HepG2 (cell line): ENCODE data around the gene CSTPP1. TPM values are rescaled to one million over a fixed set of nuclear protein-coding genes. Genes with fewer than 3 reads are reported as not detected.

Experiments used
- ATAC-seq: fragments of 200-7000 bp; cut with Tn5 transposase; 3 replicates; pipeline ENCODE4 v1.9.1; 2020; ENCODE audit warnings: mild to moderate bottlenecking, moderate library complexity
- BruUV-seq: library from RNA; stranded (reverse); fragments of 400-500 nt; replicated peaks from 2 replicates; lab custom pipeline; 2021; lab: Mats Ljungman, UMichigan
- CTCF ChIA-PET: fragments of 300-600 bp; formaldehyde crosslinking; extraction: SDS; loops from one replicate; lab custom pipeline; 2021; ENCODE audit warnings: low total read pairs, inconsistent platforms, low intra/inter-chr PET ratio; lab: Yijun Ruan, JAX
- POLR2A ChIA-PET: fragments of 350-600 bp; sonication (Branson Sonifier 250); formaldehyde crosslinking; loops from one replicate; lab custom pipeline; 2020; ENCODE audit warnings: antibody characterized with exemption, inconsistent platforms; lab: Yijun Ruan, JAX
- DNase-seq: peaks from one replicate; pipeline ENCODE4 v3.0.0-alpha.2; 2015; ENCODE audit warnings: low spot score
- FAIRE-seq: peaks from 3 replicates; lab custom pipeline; 2011; peaks lifted over from hg19 to GRCh38; lab: Jason Lieb, UNC
- H2AFZ ChIP-seq: one replicate; pipeline ENCODE4 v1.6.1; 2011; ENCODE audit warnings: low read length, inconsistent platforms
- H3K27ac ChIP-seq: fragments of 300-600 bp; 3 replicates; pipeline ENCODE4 v1.8.0; 2011; ENCODE audit warnings: mixed run types, mild to moderate bottlenecking, mixed read lengths, low read length, inconsistent platforms; ENCODE audit not compliant: insufficient read depth; ENCODE audit errors: extremely low read length
- H3K27me3 ChIP-seq, 2 experiments: fragments of 200-600 bp in 1 of 2; 2 replicates in 1 of 2; 3 replicates in 1 of 2; pipeline versions ENCODE4 v1.6.0 to v1.8.0; 2011; ENCODE audit warnings: low read length in 2 of 2, mild to moderate bottlenecking in 2 of 2, moderate library complexity in 2 of 2, inconsistent platforms in 1 of 2; ENCODE audit not compliant: insufficient read depth in 2 of 2, control insufficient read depth in 1 of 2
- H3K36me3 ChIP-seq, 2 experiments: fragments of 200-600 bp in 1 of 2; replicated peaks in 1 of 2; 2 replicates in 1 of 2; 3 replicates in 1 of 2; pipeline versions ENCODE4 v1.5.1 to v1.8.0; 2011; ENCODE audit warnings: low read length in 2 of 2, inconsistent platforms in 1 of 2; ENCODE audit not compliant: insufficient read depth in 2 of 2, control insufficient read depth in 1 of 2
- H3K4me1 ChIP-seq: 2 replicates; pipeline ENCODE4 v1.5.1; 2012; ENCODE audit warnings: low read length, inconsistent platforms; ENCODE audit not compliant: insufficient read depth
- H3K4me2 ChIP-seq: 2 replicates; pipeline ENCODE4 v1.6.0; 2011; ENCODE audit warnings: low read depth, low read length, inconsistent platforms
- H3K4me3 ChIP-seq, 3 experiments: fragments of 200-600 bp in 1 of 3; sonication (generic), shearing (Covaris generic) in 1 of 3; replicated peaks in 1 of 3; 2 replicates each; pipeline ENCODE4 v1.5.1; 2011 to 2016; ENCODE audit warnings: low read length in 3 of 3, inconsistent platforms in 2 of 3, low read depth in 2 of 3, mild to moderate bottlenecking in 2 of 3, control low read depth in 1 of 3, mixed read lengths in 1 of 3; ENCODE audit not compliant: insufficient read depth in 1 of 3
- H3K79me2 ChIP-seq: one replicate; pipeline ENCODE4 v1.6.1; 2011; ENCODE audit warnings: low read length, inconsistent platforms; ENCODE audit not compliant: insufficient read depth
- H3K9ac ChIP-seq: 2 replicates; pipeline ENCODE4 v1.6.0; 2011; ENCODE audit warnings: mild to moderate bottlenecking, low read depth, low read length, inconsistent platforms; ENCODE audit not compliant: insufficient read depth
- H3K9me3 ChIP-seq: 2 replicates; pipeline ENCODE4 v1.5.1; 2012; ENCODE audit warnings: mild to moderate bottlenecking, low read length
- H4K20me1 ChIP-seq: 2 replicates; pipeline ENCODE4 v1.6.0; 2011; ENCODE audit warnings: inconsistent platforms, mild to moderate bottlenecking, low read length, moderate library complexity; ENCODE audit not compliant: insufficient read depth
- ARHGAP35 ChIP-seq: sonication (generic); formaldehyde crosslinking; IDR thresholded peaks from 2 replicates; pipeline ENCODE4 v1.9.0; 2022; ENCODE audit warnings: mild to moderate bottlenecking, inconsistent platforms, moderate library complexity, missing genetic modification reagents, borderline replicate concordance
- CBX1 ChIP-seq: IDR thresholded peaks from one replicate; pipeline ENCODE4 v1.6.1; 2016; ENCODE audit warnings: antibody characterized with exemption, low read depth
- EP300 ChIP-seq, 3 experiments: sonication (generic) in 1 of 3; formaldehyde crosslinking in 1 of 3; IDR thresholded peaks; 2 replicates each; pipeline versions ENCODE4 v1.5.1 to v1.6.1; 2011 to 2020; ENCODE audit warnings: low read depth in 2 of 3, low read length in 2 of 3, borderline replicate concordance in 1 of 3, improper control_type of control experiment in 1 of 3, mild to moderate bottlenecking in 1 of 3, missing genetic modification reagents in 1 of 3, moderate library complexity in 1 of 3
- IRF9 ChIP-seq: sonication (generic); formaldehyde crosslinking; IDR thresholded peaks from 2 replicates; pipeline ENCODE4 v1.8.0; 2022; ENCODE audit warnings: missing genetic modification reagents, mild to moderate bottlenecking, borderline replicate concordance
- KLF15 ChIP-seq: sonication (generic); formaldehyde crosslinking; IDR thresholded peaks from 2 replicates; pipeline ENCODE4 v1.8.1; 2023; ENCODE audit warnings: borderline replicate concordance, mild to moderate bottlenecking, inconsistent platforms, missing genetic modification reagents, mixed read lengths
- KLF16 ChIP-seq, 2 experiments: sonication (generic) in 1 of 2; formaldehyde crosslinking in 1 of 2; IDR thresholded peaks; 2 replicates each; pipeline versions ENCODE4 v1.6.1 to v1.8.0; 2016 to 2023; ENCODE audit warnings: missing genetic modification reagents in 2 of 2, missing compliant biosample characterization in 1 of 2
- MAFF ChIP-seq: IDR thresholded peaks from 2 replicates; pipeline ENCODE4 v1.6.1; 2011; ENCODE audit warnings: low read depth, low read length, improper control_type of control experiment
- MAFK ChIP-seq, 2 experiments: IDR thresholded peaks in 1 of 2; conservative IDR thresholded peaks in 1 of 2; 2 replicates each; pipeline ENCODE4 v1.6.1; 2011; ENCODE audit warnings: improper control_type of control experiment in 2 of 2, low read length in 2 of 2
- NFE2L2 ChIP-seq: fragments of 150-350 bp; IDR thresholded peaks from 2 replicates; pipeline ENCODE4 v1.6.1; 2014; ENCODE audit warnings: low read length
- RELA ChIP-seq: sonication (generic); formaldehyde crosslinking; IDR thresholded peaks from 2 replicates; pipeline ENCODE4 v1.4.0; 2020; ENCODE audit warnings: missing genetic modification reagents
- ZNF12 ChIP-seq: sonication (generic); formaldehyde crosslinking; IDR thresholded peaks from 2 replicates; pipeline ENCODE4 v1.5.0; 2020; ENCODE audit warnings: missing genetic modification reagents
- ZNF33B ChIP-seq: sonication (generic); formaldehyde crosslinking; IDR thresholded peaks from 2 replicates; pipeline ENCODE4 v1.5.1; 2020; ENCODE audit warnings: mild to moderate bottlenecking, missing genetic modification reagents
- ZNF513 ChIP-seq: sonication (generic); formaldehyde crosslinking; conservative IDR thresholded peaks from 2 replicates; pipeline ENCODE4 v1.5.0; 2020; ENCODE audit warnings: missing genetic modification reagents
- ZNF530 ChIP-seq: sonication (generic); formaldehyde crosslinking; IDR thresholded peaks from 2 replicates; pipeline ENCODE4 v1.5.0; 2020; ENCODE audit warnings: low read depth, mild to moderate bottlenecking, missing genetic modification reagents
- ZNF737 ChIP-seq: sonication (generic); formaldehyde crosslinking; IDR thresholded peaks from 2 replicates; pipeline ENCODE4 v1.5.0; 2020; ENCODE audit warnings: missing genetic modification reagents, mild to moderate bottlenecking, borderline replicate concordance
- ZNF768 ChIP-seq: sonication (generic); formaldehyde crosslinking; IDR thresholded peaks from 2 replicates; pipeline ENCODE4 v1.4.0; 2020; ENCODE audit warnings: missing genetic modification reagents
- WGBS: methylation state at CpG from one replicate; pipeline ENCODE4 v1.1.6; 2017; ENCODE audit warnings: low lambda C conversion rate; 5-methylcytosine and 5-hydroxymethylcytosine counted together
- in situ Hi-C: cut with HindIII; loops from 2 replicates; pipeline ENCODE4 v1.10.0; 2017; ENCODE audit warnings: low pct_unique_long_range_greater_than_20kb; ENCODE audit not compliant: extremely low pct_ligation_motif_present
- intact Hi-C: fragments of 100-400 bp; cut with micrococcal nuclease; formaldehyde crosslinking; loops from one replicate; pipeline ENCODE4 v1.10.0; 2022; ENCODE audit not compliant: unreplicated experiment
- polyA plus RNA-seq, 8 experiments: library from polyadenylated mRNA; depleted of rRNA in 3 of 8; stranded (reverse) in 7 of 8; unstranded in 1 of 8; fragments of >200 nt; fragmentation: Illumina TruSeq in 4 of 8; extraction: Trizol in 4 of 8; gene quantifications; 2 replicates each; pipeline versions ENCODE4 v1.2.1 to v1.2.3, GENCODE V29; 2011 to 2016; ENCODE audit warnings: low read depth in 4 of 8, missing spikeins in 1 of 8, mixed read lengths in 1 of 8; ENCODE audit not compliant: insufficient read depth in 1 of 8
- total RNA-seq, 5 experiments: library from RNA; depleted of rRNA; stranded (reverse); fragments of >200 nt; fragmentation: Illumina TruSeq; extraction: Trizol; gene quantifications; 2 replicates each; pipeline ENCODE4 v1.2.3, GENCODE V29; 2016; ENCODE audit warnings: low read depth in 1 of 5

The CSTPP1 gene
- total and polyA plus RNA-seq, 2 of the 13 experiments (the other 11 are each of a cell fraction or from before 2014, with no cell fraction given) = 12.3 to 14.6 TPM

- in situ Hi-C loops = no loop called here
Observed at GRCh38 chr11:46963844-46964243, 27.3 kb downstream of the CSTPP1 start.

GRCh38 chr11:46966773-46967172 lies 30.2 kb downstream of the CSTPP1 start:
- Histone ChIP-seq H3K9ac (no peak overlapping the region), H4K20me1 (no peaks in the 10 kb centered on the region), H3K4me3 (no peak overlapping the region), H2AFZ (no peak overlapping the region), H3K9me3 (no peaks in the 10 kb centered on the region), H3K79me2 (no peaks in the 10 kb centered on the region), H3K4me1 (no peaks in the 10 kb centered on the region), H3K27me3 (no peaks in the 10 kb centered on the region), H3K36me3 (no peaks in the 10 kb centered on the region), H3K4me2 (no peak overlapping the region), H3K27ac (no peak overlapping the region)
- ChIA-PET CTCF (no interaction called here), POLR2A (no interaction called here)
- no TSS peak for BruUV-seq
- no peak for ATAC-seq
- intact Hi-C loops = no loop called here
- no peak for FAIRE-seq
- DNase-seq = no peak
- WGBS = 94% methylated on average over 2 of the region's 2 CpGs
- in situ Hi-C loops = no loop called here
- TF ChIP-seq KLF15 (CRISPR knock-in tag) (no peak), ZNF737 (CRISPR knock-in tag) (no peak), ARHGAP35 (CRISPR knock-in tag) (no peak), ZNF12 (no peak), KLF16 (CRISPR knock-in tag; IDR thresholded peaks at IDR 0.05) (no peak), CBX1 (no peak), ZNF768 (CRISPR knock-in tag) (no peak), ZNF513 (no peak), ZNF33B (CRISPR knock-in tag) (no peak), RELA (CRISPR knock-in tag) (no peak), IRF9 (CRISPR knock-in tag) (no peak), EP300 (IDR thresholded peaks at IDR 0.05; ENCODE audit: low read depth in 2 of 2, low read length in 2 of 2) (no peak), EP300 (CRISPR knock-in tag; IDR thresholded peaks at IDR 0.05; ENCODE audit: borderline replicate concordance) (no peak)

More at GRCh38 chr11:46963844-46964243, 27.3 kb downstream of the CSTPP1 start:
- POLR2A ChIA-PET = no interaction called here
- Histone ChIP-seq H3K9me3 (no peaks in the 10 kb centered on the region), H3K27me3 (no peaks in the 10 kb centered on the region), H3K36me3 (no peaks in the 10 kb centered on the region), H3K4me2 (no peak overlapping the region), H2AFZ (no peak overlapping the region), H4K20me1 (no peaks in the 10 kb centered on the region), H3K27ac (no peak overlapping the region), H3K9ac (no peak overlapping the region), H3K4me3 (no peak overlapping the region), H3K4me1 (no peaks in the 10 kb centered on the region), H3K79me2 (no peaks in the 10 kb centered on the region)
- DNase-seq = no peak
- 99% methylated on average over 3 of the region's 3 CpGs for WGBS
- no peak for ATAC-seq
- BruUV-seq = no TSS peak
- CTCF ChIA-PET = no interaction called here
- TF ChIP-seq MAFK (conservative IDR thresholded peaks at IDR 0.05 in 1 of 2, IDR thresholded peaks at IDR 0.05 in 1 of 2; ENCODE audit: low read length in 2 of 2) = peak; percentile 99 to 100
- TF ChIP-seq MAFF = peak; percentile 100
- no peak for TF ChIP-seq ZNF530 (CRISPR knock-in tag)
- peak; percentile 84 for TF ChIP-seq NFE2L2
- intact Hi-C loops = no loop called here
- no peak for FAIRE-seq
